Measurements from ENCODE around the gene ITPKC.

GRCh38 chr19:40704491-40705361, 12.2 kb upstream of the ITPKC start:
- no peak for TF ChIP-seq POLR2AphosphoS5 (IDR thresholded peaks at IDR 0.05; ENCODE audit: low read depth, low read length)
- TF ChIP-seq TAF1 (IDR thresholded peaks at IDR 0.05; ENCODE audit: borderline replicate concordance, insufficient read depth, low read length) = no peak
- no peak for TF ChIP-seq SIN3A (IDR thresholded peaks at IDR 0.05; ENCODE audit: borderline replicate concordance, insufficient read depth, low read length)
- TF ChIP-seq REST (IDR thresholded peaks at IDR 0.05; ENCODE audit: insufficient read depth in 1 of 2, low read depth in 2 of 2, low read length in 2 of 2) = no peak
